ENCODE results near the gene OR10K1.

Gene OR10K1

GRCh38 chr1:158516966-158517365, 55.3 kb downstream of the OR10K1 start:
- no peak for TF ChIP-seq CTCF (IDR thresholded peaks at IDR 0.05)
- H3K27ac ChIP-seq = no peak overlapping the region
- DNase-seq (ENCODE audit: low spot score) = no peak
- H3K4me3 ChIP-seq = no peak overlapping the region

Measured in coronary artery (tissue), 2 donors.